ENCODE results near the gene FTO.
"Not testable (repeated sequence)": the region's sequence is repeated elsewhere in the genome, so short reads cannot be mapped to it uniquely, and the experiment has no call there.

The FTO gene

GRCh38 chr16:53872248-53873221, 168.6 kb downstream of the FTO start:
- DNase-seq: no peak

GRCh38 chr16:53876811-53877210, 172.9 kb downstream of the FTO start:
- no peak for DNase-seq

- no peak for DNase-seq
Measured at GRCh38 chr16:53878216-53878615, 174.3 kb downstream of the FTO start.

- no peak for DNase-seq
Measured at GRCh38 chr16:53881371-53881770, 177.4 kb downstream of the FTO start.

GRCh38 chr16:53882310-53882709, 178.4 kb downstream of the FTO start:
- DNase-seq: no peak

DNA sequence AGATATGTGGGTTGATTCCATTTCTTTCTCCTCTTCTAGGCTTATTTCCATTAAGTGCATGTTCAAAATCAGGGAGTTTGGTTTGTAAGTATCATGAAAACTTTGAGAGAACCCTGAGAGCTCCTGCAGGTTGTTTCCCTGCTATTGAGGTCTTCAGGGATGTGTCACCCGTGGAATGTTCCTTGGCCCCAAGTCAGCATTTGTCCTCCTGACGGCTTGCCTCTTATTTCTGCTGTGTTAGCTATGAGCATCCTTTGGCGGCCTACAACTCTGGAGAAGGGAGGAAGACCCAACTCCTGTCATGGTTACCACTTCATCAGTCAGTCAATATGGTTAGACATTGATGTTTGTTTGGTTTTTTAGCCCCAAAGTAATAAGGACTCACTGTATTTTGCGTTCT, 180.8 kb downstream of the FTO start:
- no peak for DNase-seq

GRCh38 chr16:53886482-53887378, 182.8 kb downstream of the FTO start:
- DNase-seq: no peak

DNA sequence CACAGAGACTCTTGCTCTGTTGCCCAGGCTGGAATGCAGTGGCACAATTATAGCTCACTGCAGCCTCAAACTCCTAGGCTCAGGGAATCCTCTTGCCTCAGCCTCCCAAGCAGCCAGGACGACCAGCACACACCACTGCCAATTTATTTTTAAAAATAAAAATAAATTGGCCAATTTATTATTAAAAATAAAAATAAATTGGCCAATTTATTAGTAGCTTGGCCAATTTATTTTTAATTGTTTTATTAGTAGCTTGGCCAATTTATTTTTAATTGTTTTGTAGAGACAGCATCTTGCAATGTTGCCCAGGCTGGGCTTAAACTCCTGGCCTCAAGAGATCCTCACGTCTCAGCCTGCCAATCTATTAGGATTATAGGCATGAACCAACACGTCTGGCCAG, 184.3 kb downstream of the FTO start:
- no peak for DNase-seq

DNA sequence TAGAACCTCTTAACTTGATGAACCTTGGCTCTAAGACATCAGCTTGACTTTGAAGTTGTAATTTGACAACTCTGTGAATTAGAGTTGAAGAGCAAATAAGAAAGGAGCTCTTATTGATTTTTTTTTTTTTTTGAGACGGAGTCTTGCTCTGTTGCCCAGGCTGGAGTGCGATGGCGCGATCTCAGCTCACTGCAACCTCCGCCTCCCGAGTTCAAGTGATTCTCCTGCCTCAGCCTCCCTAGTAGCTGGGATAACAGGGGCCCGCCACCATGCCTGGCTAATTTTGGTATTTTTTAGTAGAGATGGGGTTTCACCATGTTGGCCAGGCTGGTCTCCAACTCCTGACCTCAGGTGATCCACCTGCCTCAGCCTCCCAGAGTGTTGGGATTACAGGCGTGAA, 186.9 kb downstream of the FTO start:
- DNase-seq: not testable (repeated sequence)

DNA sequence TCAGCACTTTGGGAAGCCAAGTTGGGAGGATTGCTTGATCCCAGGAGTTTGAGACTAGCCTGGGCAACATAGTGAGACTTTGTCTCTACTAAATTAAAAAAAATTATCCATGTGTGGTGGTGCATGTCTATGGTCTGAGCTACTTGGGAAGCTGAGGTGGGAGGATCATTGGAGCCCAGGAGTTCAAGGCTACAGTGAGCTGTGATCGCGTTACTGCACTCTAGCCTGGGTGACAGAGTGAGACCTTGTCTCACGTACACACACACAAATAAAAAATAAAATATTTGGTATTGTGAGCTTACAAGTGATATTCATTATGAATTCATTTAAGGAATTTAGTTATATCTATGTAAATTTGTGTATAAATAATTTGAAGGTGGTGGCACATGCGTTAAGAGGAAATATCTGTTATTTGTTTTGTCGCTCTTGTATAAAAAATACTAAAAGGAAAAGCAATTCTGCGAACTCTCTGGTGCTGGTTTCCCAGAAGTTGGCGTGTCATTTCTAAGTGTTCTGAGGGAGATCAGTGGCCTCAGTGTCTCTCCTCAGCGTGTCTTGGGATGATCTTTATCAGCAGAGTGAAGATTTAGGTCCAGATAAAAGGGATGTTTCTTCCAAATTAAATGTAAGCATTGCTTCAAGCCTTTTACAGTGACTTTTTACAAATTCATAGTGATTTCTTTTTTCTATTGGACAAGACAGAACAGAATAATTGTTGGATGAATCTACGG, 187.6 kb downstream of the FTO start:
- DNase-seq: no peak

GRCh38 chr16:53892155-53892554, 188.2 kb downstream of the FTO start:
- DNase-seq: peak; percentile 7 to 57

- DNase-seq: no peak
Measured at GRCh38 chr16:53893731-53894435, 189.9 kb downstream of the FTO start.

DNA sequence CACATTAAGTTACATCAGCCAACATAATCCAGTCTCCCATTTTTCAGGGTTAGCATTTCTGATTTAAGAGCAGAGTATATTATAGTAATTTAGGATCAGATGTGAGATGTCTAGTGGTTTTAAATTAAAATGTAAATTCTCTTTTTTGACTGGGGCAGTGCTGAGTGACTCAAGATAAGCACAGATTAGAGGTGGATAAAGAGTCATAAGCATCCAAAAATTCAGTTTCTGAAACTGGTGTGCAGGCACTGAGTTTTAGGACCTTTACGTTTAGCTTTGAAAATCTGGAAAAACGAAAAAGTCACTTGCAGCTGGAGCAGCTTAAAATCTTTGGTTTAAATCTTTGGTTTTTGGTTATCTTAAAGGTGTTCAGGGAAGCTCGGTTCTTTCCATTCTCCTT, 190.7 kb downstream of the FTO start:
- DNase-seq: no peak

DNA sequence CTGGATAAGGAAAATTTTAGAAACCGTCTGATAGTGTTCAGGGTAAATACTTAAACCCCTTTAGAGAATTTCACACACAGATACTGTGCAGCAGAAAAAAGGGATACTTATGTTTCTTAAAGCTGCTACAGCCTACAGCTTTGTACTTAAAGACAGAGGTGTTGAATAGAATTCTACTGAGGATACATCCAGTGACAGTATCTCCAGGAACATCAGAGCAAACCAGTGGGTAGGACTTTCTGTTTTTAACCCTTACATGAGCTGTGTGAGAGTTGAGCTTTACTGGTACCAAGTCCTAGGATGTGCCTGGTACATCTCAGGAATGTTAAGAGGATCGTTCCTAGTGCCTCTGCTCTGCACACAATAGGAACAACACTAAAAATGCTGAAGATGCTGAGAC, 191.5 kb downstream of the FTO start:
- DNase-seq: no peak

GRCh38 chr16:53895851-53896250, 191.9 kb downstream of the FTO start:
- DNase-seq: no peak

DNA sequence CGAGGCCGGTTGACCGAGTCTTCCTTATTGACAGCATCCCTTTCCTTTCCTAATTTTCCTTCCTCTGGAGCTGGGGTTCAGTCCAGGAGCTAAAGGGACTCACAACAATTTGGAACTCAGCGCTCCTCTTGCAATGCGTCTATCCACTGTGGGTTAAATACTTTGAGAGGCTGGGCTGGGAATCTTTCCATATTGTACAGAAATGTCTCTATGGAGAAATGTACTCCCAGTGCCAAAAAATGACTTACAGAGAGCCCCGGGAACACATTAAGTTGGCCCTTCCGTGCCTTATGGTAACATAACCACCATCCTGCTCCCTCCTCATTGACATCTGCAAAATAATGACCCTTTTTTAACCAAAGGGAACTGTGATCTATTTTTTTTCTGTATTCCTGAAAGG, 192.8 kb downstream of the FTO start:
- no peak for DNase-seq

DNA sequence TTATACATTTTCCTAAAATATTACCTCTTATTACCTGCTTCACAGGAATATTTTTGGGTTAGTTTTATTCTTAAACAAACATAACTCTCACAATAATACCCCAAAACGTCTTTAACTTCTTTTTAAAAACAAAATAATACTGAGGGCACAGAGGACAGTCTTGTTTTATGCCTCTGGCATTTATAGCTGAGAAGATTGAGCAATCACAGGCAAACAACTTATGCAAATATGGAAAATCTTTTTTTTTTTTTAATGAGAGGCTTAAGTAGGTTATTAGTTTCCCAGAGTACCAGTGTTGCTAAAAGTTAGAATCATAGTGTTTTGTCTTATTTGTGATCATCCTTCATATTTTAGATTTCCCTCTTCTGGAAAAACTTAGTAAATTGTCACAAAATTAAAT, 195.0 kb downstream of the FTO start:
- DNase-seq: no peak

DNA sequence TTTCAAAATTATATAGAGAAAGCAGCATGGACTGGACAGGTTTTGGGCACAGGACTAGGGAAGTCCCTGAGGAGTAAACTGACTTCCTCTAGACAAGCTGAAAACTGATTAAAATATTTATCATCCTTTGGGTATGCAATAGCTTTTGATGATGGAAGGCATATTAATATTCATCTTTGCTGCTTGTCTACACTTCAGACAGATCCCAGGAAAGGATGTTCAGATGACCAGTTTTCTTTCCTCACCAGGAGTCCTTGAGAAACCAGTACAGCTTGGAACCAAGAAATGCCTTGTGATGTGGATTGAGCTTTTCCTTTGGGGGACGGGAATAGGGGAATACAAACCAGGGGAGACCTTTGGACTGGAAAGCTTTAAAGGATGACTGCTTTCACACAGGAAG, 195.5 kb downstream of the FTO start:
- no peak for DNase-seq

- no peak for DNase-seq
Measured at GRCh38 chr16:53900667-53901066, 196.7 kb downstream of the FTO start.

- DNase-seq: no peak
Measured at GRCh38 chr16:53901408-53901807, 197.5 kb downstream of the FTO start.

- DNase-seq: no peak
Measured at GRCh38 chr16:53904533-53904932, 200.6 kb downstream of the FTO start.

DNA sequence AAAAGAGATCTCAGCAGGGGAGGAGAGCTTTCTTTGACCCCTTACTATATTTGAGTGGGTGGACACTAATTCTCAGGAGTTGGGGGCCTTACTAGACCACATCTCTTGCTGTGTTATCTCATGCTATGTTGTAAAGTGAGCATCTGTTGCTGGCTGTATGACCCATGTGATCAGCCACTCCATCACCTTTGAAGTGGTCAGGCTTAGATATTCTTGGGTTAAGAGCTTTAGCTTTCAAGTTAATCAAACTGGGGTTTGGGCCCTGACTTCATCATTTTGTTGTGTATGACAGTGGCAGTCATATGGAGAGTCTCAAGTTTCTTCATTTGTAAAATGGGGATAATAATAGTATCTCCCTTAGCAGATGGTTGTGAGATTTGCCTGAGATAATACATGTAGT, 201.1 kb downstream of the FTO start:
- no peak for DNase-seq

Data from SHP77 (cell line).